Right atrium auricular region (tissue), 2 donors: ENCODE results near the gene DPAGT1. TPM values are rescaled to one million over a fixed set of nuclear protein-coding genes. Genes with fewer than 3 reads are reported as not detected.
"Not testable (repeated sequence)": the region's sequence is repeated elsewhere in the genome, so short reads cannot be mapped to it uniquely, and the experiment has no call there.

ENCODE experiments used
- DNase-seq: peaks from one replicate; pipeline ENCODE4 v3.0.0-alpha.2; 2019; ENCODE audit warnings: low spot score
- H3K27ac ChIP-seq, 2 donors: fragments of 200-600 bp; sonication (generic); 1 replicate in 1 of 2; 2 replicates in 1 of 2; pipeline ENCODE4 v1.5.1; 2016 to 2019
- H3K27me3 ChIP-seq, 2 donors: fragments of 200-600 bp; sonication (generic); one replicate each; pipeline versions ENCODE4 v1.5.1 to v1.6.0; 2017 to 2019
- H3K36me3 ChIP-seq: fragments of 200-600 bp; sonication (generic); one replicate; pipeline ENCODE4 v1.5.1; 2016
- H3K4me1 ChIP-seq, 2 donors: fragments of 200-600 bp; sonication (generic); one replicate each; pipeline versions ENCODE4 v1.5.1 to v1.6.0; 2017 to 2019
- H3K4me3 ChIP-seq, 2 donors: fragments of 200-600 bp; sonication (generic); 1 replicate in 1 of 2; 2 replicates in 1 of 2; pipeline ENCODE4 v1.5.1; 2017 to 2019; ENCODE audit warnings: mild to moderate bottlenecking in 1 of 2, moderate library complexity in 1 of 2
- H3K9me3 ChIP-seq, 2 donors: fragments of 200-600 bp; sonication (generic); one replicate each; pipeline ENCODE4 v1.5.1; 2019
- CTCF ChIP-seq, 2 donors: fragments of 200-600 bp; sonication (generic); IDR thresholded peaks; one replicate each; pipeline ENCODE4 v1.5.1; 2019; ENCODE audit warnings: antibody characterized with exemption in 2 of 2
- total RNA-seq, 2 donors: library from RNA; depleted of rRNA; stranded (reverse); fragments of >200 nt; gene quantifications; one replicate each; pipeline ENCODE4 v1.1.0, GENCODE V29; 2016

Gene DPAGT1
- total RNA-seq, 2 donors from 2014 or later: 15.8 to 18.6 TPM

GRCh38 chr11:119145551-119145950, 43.9 kb upstream of the DPAGT1 start:
- Histone ChIP-seq H3K4me3 (no peak overlapping the region), H3K27ac (no peak overlapping the region), H3K27me3 (no peaks in the 10 kb centered on the region), H3K36me3 (no peaks in the 10 kb centered on the region), H3K4me1 (peaks cover 0 to 21% of the 10 kb centered on the region in 2 donors), H3K9me3 (no peaks in the 10 kb centered on the region)
- no peak for DNase-seq
- TF ChIP-seq CTCF (IDR thresholded peaks at IDR 0.05): no peak

- Histone ChIP-seq H3K4me3 (no peak overlapping the region), H3K27me3 (no peaks in the 10 kb centered on the region), H3K9me3 (no peaks in the 10 kb centered on the region), H3K27ac (no peak overlapping the region), H3K4me1 (peaks cover 0 to 21% of the 10 kb centered on the region in 2 donors), H3K36me3 (no peaks in the 10 kb centered on the region)
- peak; percentile 57 to 77 for TF ChIP-seq CTCF (IDR thresholded peaks at IDR 0.05)
- no peak for DNase-seq
Observed at GRCh38 chr11:119144825-119145486, 43.3 kb upstream of the DPAGT1 start.

GRCh38 chr11:119139276-119139675, 37.6 kb upstream of the DPAGT1 start:
- not testable (repeated sequence) for DNase-seq, H3K4me1 ChIP-seq, H3K36me3 ChIP-seq, H3K9me3 ChIP-seq, H3K27ac ChIP-seq, H3K27me3 ChIP-seq, H3K4me3 ChIP-seq

DNA sequence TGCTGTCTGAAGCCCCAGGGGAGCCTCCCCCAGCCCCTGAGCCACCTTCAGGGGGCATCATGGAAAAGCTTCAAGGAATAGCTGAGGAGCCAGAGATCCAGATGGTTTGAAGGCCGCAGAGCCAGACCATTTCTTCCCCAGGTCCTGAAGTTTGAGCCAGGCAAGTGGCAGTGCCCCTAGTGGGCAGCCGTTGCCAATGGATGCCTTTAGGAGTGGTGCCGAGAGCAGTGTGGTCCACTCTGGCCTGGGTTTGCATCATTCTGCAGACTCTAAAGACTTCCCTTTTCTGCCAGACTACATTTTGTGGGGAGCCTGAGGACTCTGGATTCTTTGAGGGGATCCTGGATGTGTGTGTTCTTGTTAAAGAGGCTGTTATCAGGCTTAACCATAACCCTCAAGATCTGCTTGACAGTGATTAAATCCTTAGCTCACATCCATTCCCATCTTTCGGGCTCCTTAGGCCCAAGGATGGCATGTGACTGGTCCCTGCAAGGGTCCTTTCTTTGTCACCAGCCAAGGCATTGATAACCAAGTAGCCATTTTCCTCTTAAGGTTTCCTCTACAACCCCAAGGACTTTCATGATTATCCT, 32.8 kb upstream of the DPAGT1 start:
- no peaks in the 10 kb centered on the region for H3K27me3 ChIP-seq
- H3K27ac ChIP-seq: no peak overlapping the region
- H3K4me1 ChIP-seq: no peaks in the 10 kb centered on the region
- no peak overlapping the region for H3K4me3 ChIP-seq
- H3K9me3 ChIP-seq: no peaks in the 10 kb centered on the region
- peak in 1 of 2 donors; percentile 48 for TF ChIP-seq CTCF (IDR thresholded peaks at IDR 0.05)
- no peak for DNase-seq
- peaks cover 53% of the 10 kb centered on the region for H3K36me3 ChIP-seq

GRCh38 chr11:119130662-119131061, 29.0 kb upstream of the DPAGT1 start:
- DNase-seq: no peak
- no peak for TF ChIP-seq CTCF (IDR thresholded peaks at IDR 0.05)
- H3K27ac ChIP-seq: no peak overlapping the region
- no peak overlapping the region for H3K4me3 ChIP-seq
- peaks cover 0 to 10% of the 10 kb centered on the region in 2 donors for H3K4me1 ChIP-seq
- H3K36me3 ChIP-seq: peaks cover 59% of the 10 kb centered on the region
- H3K27me3 ChIP-seq: no peaks in the 10 kb centered on the region
- no peaks in the 10 kb centered on the region for H3K9me3 ChIP-seq

DNA sequence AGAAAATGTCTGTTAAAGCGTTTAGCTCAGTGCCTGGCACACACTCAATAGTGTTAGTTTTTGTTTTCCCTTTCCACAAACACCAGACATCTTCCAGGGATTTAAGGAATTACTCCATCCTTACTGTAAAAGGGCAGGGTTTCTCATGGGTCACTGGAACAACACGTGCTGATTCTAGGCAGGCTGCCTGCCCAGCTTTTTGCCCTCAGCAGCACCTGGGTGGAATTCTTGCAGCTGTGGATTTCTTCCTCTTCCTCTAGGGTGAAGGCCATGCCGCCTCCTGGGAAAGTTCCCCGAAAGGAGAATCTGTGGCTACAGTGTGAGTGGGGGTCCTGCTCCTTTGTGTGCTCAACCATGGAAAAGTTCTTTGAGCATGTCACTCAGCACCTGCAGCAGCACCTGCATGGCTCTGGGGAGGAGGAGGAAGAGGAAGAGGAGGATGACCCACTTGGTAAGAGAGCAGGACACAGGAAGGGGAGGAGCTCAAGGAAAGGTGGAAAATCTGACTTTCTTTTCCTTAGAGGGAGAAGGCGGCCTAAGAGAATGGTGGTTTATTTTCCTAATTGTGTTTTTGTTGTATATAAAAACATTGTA, 25.1 kb upstream of the DPAGT1 start:
- Histone ChIP-seq H3K9me3 (no peaks in the 10 kb centered on the region), H3K36me3 (peaks cover 36% of the 10 kb centered on the region), H3K4me1 (peaks cover 0 to 20% of the 10 kb centered on the region in 2 donors), H3K27ac (no peak overlapping the region), H3K4me3 (no peak overlapping the region), H3K27me3 (no peaks in the 10 kb centered on the region)
- no peak for DNase-seq
- TF ChIP-seq CTCF (IDR thresholded peaks at IDR 0.05): no peak
